ENCODE measurements around the gene NOD1. TPM values are rescaled to one million over a fixed set of nuclear protein-coding genes. Genes with fewer than 3 reads are reported as not detected.
"Not testable (repeated sequence)": the region's sequence is repeated elsewhere in the genome, so short reads cannot be mapped to it uniquely, and the experiment has no call there.

The NOD1 gene, protein sequence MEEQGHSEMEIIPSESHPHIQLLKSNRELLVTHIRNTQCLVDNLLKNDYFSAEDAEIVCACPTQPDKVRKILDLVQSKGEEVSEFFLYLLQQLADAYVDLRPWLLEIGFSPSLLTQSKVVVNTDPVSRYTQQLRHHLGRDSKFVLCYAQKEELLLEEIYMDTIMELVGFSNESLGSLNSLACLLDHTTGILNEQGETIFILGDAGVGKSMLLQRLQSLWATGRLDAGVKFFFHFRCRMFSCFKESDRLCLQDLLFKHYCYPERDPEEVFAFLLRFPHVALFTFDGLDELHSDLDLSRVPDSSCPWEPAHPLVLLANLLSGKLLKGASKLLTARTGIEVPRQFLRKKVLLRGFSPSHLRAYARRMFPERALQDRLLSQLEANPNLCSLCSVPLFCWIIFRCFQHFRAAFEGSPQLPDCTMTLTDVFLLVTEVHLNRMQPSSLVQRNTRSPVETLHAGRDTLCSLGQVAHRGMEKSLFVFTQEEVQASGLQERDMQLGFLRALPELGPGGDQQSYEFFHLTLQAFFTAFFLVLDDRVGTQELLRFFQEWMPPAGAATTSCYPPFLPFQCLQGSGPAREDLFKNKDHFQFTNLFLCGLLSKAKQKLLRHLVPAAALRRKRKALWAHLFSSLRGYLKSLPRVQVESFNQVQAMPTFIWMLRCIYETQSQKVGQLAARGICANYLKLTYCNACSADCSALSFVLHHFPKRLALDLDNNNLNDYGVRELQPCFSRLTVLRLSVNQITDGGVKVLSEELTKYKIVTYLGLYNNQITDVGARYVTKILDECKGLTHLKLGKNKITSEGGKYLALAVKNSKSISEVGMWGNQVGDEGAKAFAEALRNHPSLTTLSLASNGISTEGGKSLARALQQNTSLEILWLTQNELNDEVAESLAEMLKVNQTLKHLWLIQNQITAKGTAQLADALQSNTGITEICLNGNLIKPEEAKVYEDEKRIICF
- 14.2 TPM for total RNA-seq

GRCh38 chr7:30478349-30479201 is at the start of gene NOD1:
TSS of gene NOD1 (minus strand) at chr7:30478784. CDS start at chr7:30456921, 21,863 bp downstream.
- DNase-seq: peak; percentile 89

- not testable (repeated sequence) for DNase-seq
Measured at GRCh38 chr7:30527297-30527696, 48.7 kb upstream of the NOD1 start.

GRCh38 chr7:30526163-30526562 is 47.6 kb upstream of the NOD1 start:
- no peak for DNase-seq

GRCh38 chr7:30525429-30525828 is 46.8 kb upstream of the NOD1 start:
- no peak for DNase-seq

GRCh38 chr7:30524545-30524944 is 46.0 kb upstream of the NOD1 start:
- DNase-seq: no peak

DNA sequence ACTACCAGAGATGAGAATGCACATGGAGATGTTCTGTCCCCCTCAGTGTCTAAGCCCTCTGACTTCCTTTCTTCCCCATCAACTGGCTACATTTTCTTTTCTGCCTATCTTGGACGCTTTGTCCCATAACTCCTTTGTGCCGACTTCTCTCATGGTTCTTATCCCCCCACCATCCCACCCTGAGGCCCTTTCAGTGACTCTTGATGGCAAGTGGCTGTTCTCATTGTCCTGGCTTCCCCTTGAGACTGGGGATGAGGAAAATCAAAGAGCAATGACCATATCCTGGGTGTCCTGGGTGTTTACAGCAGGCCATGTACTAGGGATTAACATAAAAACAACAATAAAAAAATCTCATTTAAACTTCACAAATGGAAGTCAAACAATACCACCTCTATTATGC is 44.9 kb upstream of the NOD1 start:
- no peak for DNase-seq

DNA sequence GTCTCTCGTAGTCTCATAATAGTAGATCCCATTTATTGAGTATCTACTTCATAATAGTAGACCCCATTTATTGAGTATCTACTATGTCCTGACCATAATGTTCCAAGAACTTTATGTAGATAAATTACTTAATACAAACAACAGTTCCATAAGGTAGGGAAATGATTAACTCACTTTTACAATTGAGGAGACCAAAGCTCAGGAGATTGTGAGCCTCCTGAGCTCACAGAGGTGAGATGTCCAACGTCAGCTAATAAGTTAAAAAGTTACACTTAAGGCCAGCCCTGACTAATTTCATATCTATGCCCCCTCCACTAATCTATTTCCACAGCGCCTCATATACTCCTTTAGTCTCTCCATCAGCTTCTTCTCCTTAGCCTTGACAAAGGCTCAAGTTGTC is 43.6 kb upstream of the NOD1 start:
- no peak for DNase-seq

DNA sequence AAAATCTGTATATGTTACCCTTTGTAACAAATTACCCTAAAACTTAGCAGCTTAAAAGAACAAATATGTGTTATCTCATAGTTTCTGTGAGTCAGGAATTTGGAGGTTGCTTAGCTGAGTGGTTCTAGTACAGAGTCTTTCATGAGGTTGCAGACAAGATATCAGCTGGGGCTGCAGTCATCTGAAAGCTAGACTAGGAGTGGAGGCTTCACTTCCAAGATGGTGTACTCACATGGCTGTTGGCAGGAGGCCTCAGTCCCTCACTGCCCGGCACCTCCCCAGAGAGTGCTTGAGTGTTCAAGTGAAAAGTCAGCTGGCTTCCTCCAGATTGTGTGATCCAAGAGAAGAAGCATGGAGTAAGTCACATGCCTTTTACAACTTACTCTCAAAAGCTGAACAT is 42.9 kb upstream of the NOD1 start:
- no peak for DNase-seq

GRCh38 chr7:30519122-30519521 is 40.5 kb upstream of the NOD1 start:
- DNase-seq: peak; percentile 37

GRCh38 chr7:30515761-30516160 is 37.2 kb upstream of the NOD1 start:
- no peak for DNase-seq

DNA sequence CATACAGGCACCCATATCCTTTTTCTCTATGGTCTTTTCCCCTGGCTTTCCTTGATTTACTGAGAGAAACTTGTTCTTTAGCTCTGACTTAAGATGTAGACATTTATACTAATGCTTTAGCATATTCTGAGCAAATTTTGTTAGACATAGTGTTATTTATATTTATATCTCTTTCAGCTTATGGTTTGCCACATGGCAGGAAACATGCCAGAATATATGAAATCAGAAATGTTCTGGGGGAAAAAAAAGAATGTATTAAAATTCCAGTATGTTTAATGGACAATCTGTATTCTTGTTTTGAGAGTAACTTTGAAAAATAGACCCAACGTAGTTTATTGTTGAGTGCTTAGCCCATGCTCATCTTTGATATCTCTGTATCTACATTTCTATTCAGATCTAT is 36.2 kb upstream of the NOD1 start:
- DNase-seq: no peak

DNA sequence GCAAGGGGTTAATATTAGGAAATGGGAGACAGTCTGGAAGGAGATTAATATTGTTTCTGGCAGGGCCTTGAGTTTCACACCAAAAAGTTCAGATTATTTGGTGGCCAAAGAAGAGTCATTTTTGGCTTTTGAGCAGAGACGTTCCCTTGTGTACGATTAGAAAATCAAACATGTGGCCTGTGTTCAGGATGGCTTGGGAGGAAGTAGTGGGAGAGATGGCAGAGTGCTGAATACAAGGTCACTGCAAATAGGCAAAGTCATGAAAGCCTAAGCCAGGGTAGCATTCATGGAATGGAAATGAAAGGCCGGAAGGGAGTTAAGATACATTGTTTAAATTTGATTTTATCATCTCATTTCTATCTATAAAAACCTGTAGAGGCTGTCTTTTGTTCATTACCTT is 35.6 kb upstream of the NOD1 start:
- DNase-seq: no peak

GRCh38 chr7:30513762-30514161 is 35.2 kb upstream of the NOD1 start:
- no peak for DNase-seq

GRCh38 chr7:30511973-30512662 is 33.5 kb upstream of the NOD1 start:
- DNase-seq: no peak

GRCh38 chr7:30511494-30511893 is 32.9 kb upstream of the NOD1 start:
- no peak for DNase-seq

DNA sequence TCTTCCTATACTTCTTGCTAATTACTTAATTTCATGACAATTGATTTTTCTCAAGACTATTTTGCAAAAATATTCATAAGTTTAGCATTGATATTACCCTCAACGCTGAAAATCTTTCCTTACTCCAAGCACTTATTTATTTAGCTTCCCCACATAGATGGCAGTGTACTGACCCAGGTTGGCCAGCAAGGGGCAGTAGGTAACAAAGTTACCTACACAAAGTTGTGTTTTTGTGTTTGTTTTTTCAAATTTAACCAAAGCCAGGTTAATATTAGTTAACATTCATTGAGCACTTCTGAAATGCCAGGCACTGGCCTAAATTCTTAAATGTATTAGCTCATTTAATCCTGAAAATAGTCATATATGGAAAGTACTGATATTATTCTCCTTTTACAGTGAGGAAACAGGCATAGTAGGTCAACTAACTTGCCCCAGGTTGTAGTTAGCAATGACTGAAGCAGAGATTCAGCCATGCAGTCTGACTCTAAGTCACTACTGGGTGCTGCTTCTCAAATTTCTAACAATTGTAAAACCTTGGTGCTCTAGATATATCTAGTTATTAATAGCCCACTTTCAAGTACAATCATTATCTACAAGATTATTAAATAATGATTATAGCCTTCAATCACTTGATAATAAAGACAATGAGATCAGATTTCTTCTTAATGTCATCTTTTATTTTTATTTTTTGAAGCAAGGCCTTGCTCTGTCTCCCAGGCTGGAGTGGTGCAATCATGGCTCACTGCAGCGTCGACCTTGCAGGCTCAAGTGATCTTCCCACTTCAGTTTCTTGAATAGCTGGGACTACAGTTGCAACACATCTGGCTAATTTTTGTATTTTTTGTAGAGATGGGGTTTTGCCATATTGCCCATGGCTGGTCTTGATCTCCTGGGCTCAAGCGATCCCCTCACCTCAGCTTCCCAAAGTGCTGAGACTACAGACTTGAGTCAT is 31.8 kb upstream of the NOD1 start:
- DNase-seq: peak; percentile 44

DNA sequence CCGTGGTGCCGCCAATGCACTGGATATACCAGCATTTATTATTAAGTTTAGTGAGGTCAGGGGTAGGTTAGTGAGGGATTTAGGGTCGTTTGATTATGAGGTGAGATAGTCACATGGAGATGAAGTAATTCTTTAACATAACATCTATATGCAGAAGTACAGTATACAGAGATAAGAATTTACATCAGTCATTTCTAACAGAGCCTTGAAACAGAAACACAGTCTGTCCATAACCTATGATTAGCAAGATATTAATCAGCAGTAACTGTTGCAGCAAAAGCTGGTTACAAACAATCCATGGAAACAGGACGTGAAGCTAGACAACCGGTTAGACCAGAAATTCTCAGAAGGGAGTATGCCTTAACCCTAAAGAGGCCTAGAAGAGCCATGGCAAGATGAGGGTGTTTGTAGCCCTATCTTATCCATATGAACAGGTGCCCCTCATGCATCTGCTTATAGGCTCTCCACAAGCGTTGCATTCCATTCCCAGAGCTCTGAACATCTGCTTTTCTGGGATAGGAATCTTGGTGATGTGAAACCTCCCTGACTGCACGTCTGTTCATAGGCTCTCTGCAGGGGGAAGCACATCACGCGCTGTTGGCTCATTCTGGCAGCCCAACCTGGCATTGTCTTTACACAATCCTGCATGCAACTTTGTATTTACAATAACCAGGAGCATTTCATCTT is 30.7 kb upstream of the NOD1 start:
- DNase-seq: peak; percentile 8

GRCh38 chr7:30507346-30507900 is 28.8 kb upstream of the NOD1 start:
- not testable (repeated sequence) for DNase-seq

DNA sequence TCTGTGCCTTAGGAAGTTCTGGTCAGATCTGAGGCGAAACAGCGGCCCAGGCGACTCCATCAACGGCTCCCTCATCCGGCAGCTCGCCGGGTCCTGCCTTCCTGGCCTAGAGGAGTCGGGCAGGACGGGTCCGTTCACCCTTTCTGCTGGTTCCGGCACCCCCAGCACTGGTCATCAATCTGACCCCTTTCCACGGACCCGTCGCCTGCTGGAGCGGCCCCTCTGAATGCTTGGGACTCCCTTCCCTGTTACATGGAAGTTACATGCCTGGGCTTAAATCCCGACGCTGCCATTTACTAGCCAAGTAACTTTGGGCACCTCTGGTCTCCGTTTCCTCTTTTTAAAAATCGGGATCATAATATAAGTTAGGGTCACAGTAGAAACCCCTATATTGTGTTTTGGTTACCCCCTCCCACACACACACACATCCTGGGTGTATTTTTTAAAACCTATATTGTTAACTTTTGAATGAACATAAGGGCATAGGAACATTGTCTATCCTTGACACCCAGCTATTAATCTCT is 26.7 kb upstream of the NOD1 start:
- DNase-seq: no peak

All from tongue (tissue), 2 donors.